ENCODE data around the gene ZNF385B. TPM values are rescaled to one million over a fixed set of nuclear protein-coding genes. Genes with fewer than 3 reads are reported as not detected.

The ZNF385B gene
- total and polyA plus RNA-seq, 4 donors = 3.0 to 7.2 (median 3.9) TPM

DNA sequence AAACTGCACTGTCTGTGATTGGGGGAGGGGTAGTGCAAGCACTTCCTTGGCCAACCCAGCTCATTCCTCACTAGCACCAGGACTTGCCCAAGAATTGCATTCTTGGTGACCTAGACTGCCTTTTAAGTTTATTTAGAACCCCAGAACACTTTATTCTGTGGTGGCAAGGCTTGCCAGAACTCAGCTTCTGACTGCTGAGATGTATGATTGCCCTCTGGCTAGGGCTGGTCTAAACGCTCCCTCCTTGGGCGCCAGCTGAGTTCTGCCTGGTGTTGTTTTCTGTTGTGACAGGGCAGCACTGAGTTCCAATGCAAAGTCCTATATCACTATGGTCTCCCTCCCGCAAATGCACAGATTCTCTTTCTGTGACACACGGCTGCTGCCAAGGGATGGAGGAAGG, 247.7 kb downstream of the ZNF385B start:
- H3K36me3 ChIP-seq (ENCODE audit: control insufficient read depth in 4 of 4, insufficient read depth in 3 of 4, low read depth in 1 of 4, low read length in 3 of 4) = no peaks in the 10 kb centered on the region
- H3K9me3 ChIP-seq (ENCODE audit: control insufficient read depth in 4 of 4, low read length in 3 of 4) = no peaks in the 10 kb centered on the region
- H3K27me3 ChIP-seq (ENCODE audit: control insufficient read depth in 4 of 4, insufficient read depth in 4 of 4, low read length in 3 of 4) = no peaks in the 10 kb centered on the region
- H3K4me3 ChIP-seq (ENCODE audit: low read depth in 1 of 3, low read length in 3 of 3) = no peak overlapping the region
- WGBS = 90% methylated on average over 4 of the region's 4 CpGs
- TF ChIP-seq EGR1 (IDR thresholded peaks at IDR 0.05; ENCODE audit: low read depth in 2 of 2) = no peak
- no peak for TF ChIP-seq FOXA2 (IDR thresholded peaks at IDR 0.05)
- TF ChIP-seq, protein P1, sequence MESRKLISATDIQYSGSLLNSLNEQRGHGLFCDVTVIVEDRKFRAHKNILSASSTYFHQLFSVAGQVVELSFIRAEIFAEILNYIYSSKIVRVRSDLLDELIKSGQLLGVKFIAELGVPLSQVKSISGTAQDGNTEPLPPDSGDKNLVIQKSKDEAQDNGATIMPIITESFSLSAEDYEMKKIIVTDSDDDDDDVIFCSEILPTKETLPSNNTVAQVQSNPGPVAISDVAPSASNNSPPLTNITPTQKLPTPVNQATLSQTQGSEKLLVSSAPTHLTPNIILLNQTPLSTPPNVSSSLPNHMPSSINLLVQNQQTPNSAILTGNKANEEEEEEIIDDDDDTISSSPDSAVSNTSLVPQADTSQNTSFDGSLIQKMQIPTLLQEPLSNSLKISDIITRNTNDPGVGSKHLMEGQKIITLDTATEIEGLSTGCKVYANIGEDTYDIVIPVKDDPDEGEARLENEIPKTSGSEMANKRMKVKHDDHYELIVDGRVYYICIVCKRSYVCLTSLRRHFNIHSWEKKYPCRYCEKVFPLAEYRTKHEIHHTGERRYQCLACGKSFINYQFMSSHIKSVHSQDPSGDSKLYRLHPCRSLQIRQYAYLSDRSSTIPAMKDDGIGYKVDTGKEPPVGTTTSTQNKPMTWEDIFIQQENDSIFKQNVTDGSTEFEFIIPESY (IDR thresholded peaks at IDR 0.05) = no peak
- no peak for TF ChIP-seq HNF4G (IDR thresholded peaks at IDR 0.05)
- no peak for TF ChIP-seq NR2F2 (IDR thresholded peaks at IDR 0.05)
- no peak for TF ChIP-seq HNF4A (conservative IDR thresholded peaks at IDR 0.05)
- TF ChIP-seq YY1 (IDR thresholded peaks at IDR 0.05) = no peak
- TF ChIP-seq CTCF (IDR thresholded peaks at IDR 0.05; ENCODE audit: low read depth, low read length, missing input control) = no peak
- no peak for TF ChIP-seq RXRA (IDR thresholded peaks at IDR 0.05)
- TF ChIP-seq TAF1 (conservative IDR thresholded peaks at IDR 0.05) = no peak
- no peak for TF ChIP-seq MAX (IDR thresholded peaks at IDR 0.05)
- H3K9ac ChIP-seq (ENCODE audit: low read depth in 1 of 2, low read length in 2 of 2) = no peak overlapping the region
- H3K27ac ChIP-seq (ENCODE audit: low read depth in 1 of 2, low read length in 2 of 2) = no peak overlapping the region
- DNase-seq (ENCODE audit: low spot score) = no peak
- no peaks in the 10 kb centered on the region for H3K4me1 ChIP-seq (ENCODE audit: control insufficient read depth in 4 of 4, insufficient read depth in 4 of 4, low read length in 3 of 4)

DNA sequence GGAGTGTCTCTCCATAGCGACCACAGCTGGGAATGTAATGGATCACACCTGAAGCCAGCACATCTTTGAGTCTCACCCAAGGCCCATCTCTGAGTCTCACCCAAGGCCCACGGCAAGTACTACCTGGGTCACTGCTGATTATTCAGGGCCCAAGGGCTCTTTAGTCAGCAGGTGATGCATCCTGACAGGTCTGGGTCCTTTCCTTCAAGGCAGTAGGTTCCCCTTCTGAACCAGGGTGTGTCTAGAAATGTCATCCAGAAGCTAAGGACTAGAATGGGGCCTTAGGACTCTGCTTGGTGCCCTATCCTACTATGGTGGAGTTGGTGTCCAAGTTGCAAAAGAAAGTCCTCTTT, 248.1 kb downstream of the ZNF385B start:
- no peak overlapping the region for H3K9ac ChIP-seq (ENCODE audit: low read depth in 1 of 2, low read length in 2 of 2)
- DNase-seq (ENCODE audit: low spot score) = no peak
- TF ChIP-seq JUND (IDR thresholded peaks at IDR 0.05) (no peak), SP1 (IDR thresholded peaks at IDR 0.05) (no peak), ATF3 (IDR thresholded peaks at IDR 0.05) (no peak), FOXA2 (IDR thresholded peaks at IDR 0.05) (no peak), YY1 (IDR thresholded peaks at IDR 0.05) (no peak)
- TF ChIP-seq, protein P2, sequence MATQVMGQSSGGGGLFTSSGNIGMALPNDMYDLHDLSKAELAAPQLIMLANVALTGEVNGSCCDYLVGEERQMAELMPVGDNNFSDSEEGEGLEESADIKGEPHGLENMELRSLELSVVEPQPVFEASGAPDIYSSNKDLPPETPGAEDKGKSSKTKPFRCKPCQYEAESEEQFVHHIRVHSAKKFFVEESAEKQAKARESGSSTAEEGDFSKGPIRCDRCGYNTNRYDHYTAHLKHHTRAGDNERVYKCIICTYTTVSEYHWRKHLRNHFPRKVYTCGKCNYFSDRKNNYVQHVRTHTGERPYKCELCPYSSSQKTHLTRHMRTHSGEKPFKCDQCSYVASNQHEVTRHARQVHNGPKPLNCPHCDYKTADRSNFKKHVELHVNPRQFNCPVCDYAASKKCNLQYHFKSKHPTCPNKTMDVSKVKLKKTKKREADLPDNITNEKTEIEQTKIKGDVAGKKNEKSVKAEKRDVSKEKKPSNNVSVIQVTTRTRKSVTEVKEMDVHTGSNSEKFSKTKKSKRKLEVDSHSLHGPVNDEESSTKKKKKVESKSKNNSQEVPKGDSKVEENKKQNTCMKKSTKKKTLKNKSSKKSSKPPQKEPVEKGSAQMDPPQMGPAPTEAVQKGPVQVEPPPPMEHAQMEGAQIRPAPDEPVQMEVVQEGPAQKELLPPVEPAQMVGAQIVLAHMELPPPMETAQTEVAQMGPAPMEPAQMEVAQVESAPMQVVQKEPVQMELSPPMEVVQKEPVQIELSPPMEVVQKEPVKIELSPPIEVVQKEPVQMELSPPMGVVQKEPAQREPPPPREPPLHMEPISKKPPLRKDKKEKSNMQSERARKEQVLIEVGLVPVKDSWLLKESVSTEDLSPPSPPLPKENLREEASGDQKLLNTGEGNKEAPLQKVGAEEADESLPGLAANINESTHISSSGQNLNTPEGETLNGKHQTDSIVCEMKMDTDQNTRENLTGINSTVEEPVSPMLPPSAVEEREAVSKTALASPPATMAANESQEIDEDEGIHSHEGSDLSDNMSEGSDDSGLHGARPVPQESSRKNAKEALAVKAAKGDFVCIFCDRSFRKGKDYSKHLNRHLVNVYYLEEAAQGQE (IDR thresholded peaks at IDR 0.05) = no peak
- WGBS = 96% methylated on average over 2 of the region's 2 CpGs
- no peaks in the 10 kb centered on the region for H3K27me3 ChIP-seq (ENCODE audit: control insufficient read depth in 4 of 4, insufficient read depth in 4 of 4, low read length in 3 of 4)
- no peaks in the 10 kb centered on the region for H3K4me1 ChIP-seq (ENCODE audit: control insufficient read depth in 4 of 4, insufficient read depth in 4 of 4, low read length in 3 of 4)
- H3K27ac ChIP-seq (ENCODE audit: low read depth in 1 of 2, low read length in 2 of 2) = no peak overlapping the region
- H3K9me3 ChIP-seq (ENCODE audit: control insufficient read depth in 4 of 4, low read length in 3 of 4) = no peaks in the 10 kb centered on the region
- H3K4me3 ChIP-seq (ENCODE audit: low read depth in 1 of 3, low read length in 3 of 3) = no peak overlapping the region
- H3K36me3 ChIP-seq (ENCODE audit: control insufficient read depth in 4 of 4, insufficient read depth in 3 of 4, low read depth in 1 of 4, low read length in 3 of 4) = no peaks in the 10 kb centered on the region
